ENCODE data around the gene LHFPL6.

DNA sequence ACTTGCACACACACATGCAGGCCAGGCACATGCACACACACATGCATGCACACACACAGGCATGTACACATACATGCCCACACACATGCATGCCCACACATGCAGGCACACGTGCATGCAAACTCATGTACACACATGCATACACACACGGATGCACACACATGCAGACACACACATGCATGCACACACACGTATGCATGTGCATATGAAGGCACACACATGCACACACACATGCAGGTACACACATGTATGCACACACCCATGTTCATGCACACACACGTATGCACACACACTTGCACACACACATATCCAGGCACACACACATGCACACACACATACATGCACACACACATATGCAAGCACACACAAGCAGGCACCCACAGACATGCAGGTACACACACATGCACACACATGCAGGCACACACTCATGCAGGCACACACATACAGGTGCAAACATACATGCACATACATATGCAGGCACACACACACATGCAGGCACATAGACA is 278.1 kb downstream of the LHFPL6 start:
- TF ChIP-seq FOXM1 (IDR thresholded peaks at IDR 0.05; ENCODE audit: low read depth, low read length) (no peak), USF2 (IDR thresholded peaks at IDR 0.05; ENCODE audit: borderline replicate concordance, low read depth, low read length) (no peak), SUZ12 (IDR thresholded peaks at IDR 0.05; ENCODE audit: unreplicated experiment) (no peak), BCL11A (IDR thresholded peaks at IDR 0.05; ENCODE audit: low read depth, low read length) (no peak)
- TF ChIP-seq, protein P1, sequence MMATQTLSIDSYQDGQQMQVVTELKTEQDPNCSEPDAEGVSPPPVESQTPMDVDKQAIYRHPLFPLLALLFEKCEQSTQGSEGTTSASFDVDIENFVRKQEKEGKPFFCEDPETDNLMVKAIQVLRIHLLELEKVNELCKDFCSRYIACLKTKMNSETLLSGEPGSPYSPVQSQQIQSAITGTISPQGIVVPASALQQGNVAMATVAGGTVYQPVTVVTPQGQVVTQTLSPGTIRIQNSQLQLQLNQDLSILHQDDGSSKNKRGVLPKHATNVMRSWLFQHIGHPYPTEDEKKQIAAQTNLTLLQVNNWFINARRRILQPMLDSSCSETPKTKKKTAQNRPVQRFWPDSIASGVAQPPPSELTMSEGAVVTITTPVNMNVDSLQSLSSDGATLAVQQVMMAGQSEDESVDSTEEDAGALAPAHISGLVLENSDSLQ (IDR thresholded peaks at IDR 0.05), result no peak
